MM.1S (cell line): ENCODE measurements around the gene POLR2J3.
A peak's percentile ranks its signal among the peaks of the same experiment; 100 is the strongest.
"Not testable (repeated sequence)": the region's sequence is repeated elsewhere in the genome, so short reads cannot be mapped to it uniquely, and the experiment has no call there.

Experiments used
- DNase-seq: peaks from one replicate; pipeline ENCODE4 v3.0.0-alpha.2; 2015
- H2AFZ ChIP-seq: fragments of 300-600 bp; sonication (generic); 2 replicates; pipeline ENCODE4 v1.6.0; 2016; ENCODE audit warnings: antibody characterized with exemption, low read length
- H3F3A ChIP-seq: fragments of 300-600 bp; sonication (generic); 2 replicates; pipeline ENCODE4 v1.6.1; 2016; ENCODE audit warnings: mild to moderate bottlenecking, antibody characterized with exemption, low read length, moderate library complexity, mixed read lengths; ENCODE audit not compliant: insufficient read depth
- H3K27ac ChIP-seq: fragments of 300-600 bp; sonication (generic); 2 replicates; pipeline ENCODE4 v1.5.1; 2016; ENCODE audit warnings: mild to moderate bottlenecking, low read length
- H3K27me3 ChIP-seq: fragments of 300-600 bp; sonication (generic); replicated peaks from 2 replicates; pipeline ENCODE4 v1.6.0; 2016; ENCODE audit warnings: low read length; ENCODE audit not compliant: insufficient read depth
- H3K36me3 ChIP-seq: fragments of 300-600 bp; sonication (generic); replicated peaks from 2 replicates; pipeline ENCODE4 v1.6.1; 2016; ENCODE audit warnings: mild to moderate bottlenecking, low read length, mixed read lengths; ENCODE audit not compliant: insufficient read depth
- H3K4me1 ChIP-seq: fragments of 300-600 bp; sonication (generic); 2 replicates; pipeline ENCODE4 v1.6.1; 2016; ENCODE audit warnings: low read length, mixed read lengths
- H3K4me2 ChIP-seq: fragments of 300-600 bp; sonication (generic); 2 replicates; pipeline ENCODE4 v1.6.0; 2016; ENCODE audit warnings: low read depth, low read length
- H3K4me3 ChIP-seq: fragments of 300-600 bp; sonication (generic); 2 replicates; pipeline ENCODE4 v1.5.1; 2016; ENCODE audit warnings: low read length, mixed read lengths
- H3K79me2 ChIP-seq: fragments of 300-600 bp; sonication (generic); 2 replicates; pipeline ENCODE4 v1.6.1; 2016; ENCODE audit warnings: mixed run types, low read length, mixed read lengths
- H3K9ac ChIP-seq: fragments of 300-600 bp; sonication (generic); 2 replicates; pipeline ENCODE4 v1.6.1; 2016; ENCODE audit warnings: low read length, mixed read lengths
- H3K9me2 ChIP-seq: fragments of 300-600 bp; sonication (generic); replicated peaks from 2 replicates; pipeline ENCODE4 v1.6.1; 2016; ENCODE audit warnings: mild to moderate bottlenecking, low read length, mixed read lengths; ENCODE audit not compliant: insufficient read depth
- H3K9me3 ChIP-seq: fragments of 300-600 bp; sonication (generic); replicated peaks from 2 replicates; pipeline ENCODE4 v1.6.1; 2016; ENCODE audit warnings: mild to moderate bottlenecking, low read length, mixed read lengths; ENCODE audit not compliant: insufficient read depth
- H4K20me1 ChIP-seq: fragments of 300-600 bp; sonication (generic); 2 replicates; pipeline ENCODE4 v1.6.1; 2016; ENCODE audit warnings: mild to moderate bottlenecking, low read length, moderate library complexity, mixed read lengths; ENCODE audit not compliant: insufficient read depth

The POLR2J3 gene

GRCh38 chr7:102611675-102612325, 39.4 kb upstream of the POLR2J3 start:
- not testable (repeated sequence) for H2AFZ ChIP-seq, H3K4me1 ChIP-seq, H3F3A ChIP-seq, H4K20me1 ChIP-seq, H3K79me2 ChIP-seq, H3K4me3 ChIP-seq, H3K27ac ChIP-seq, H3K4me2 ChIP-seq, H3K9me2 ChIP-seq, H3K9ac ChIP-seq, H3K9me3 ChIP-seq, H3K27me3 ChIP-seq, H3K36me3 ChIP-seq
- DNase-seq: peak; percentile 2

- not testable (repeated sequence) for H3K4me3 ChIP-seq, H3K36me3 ChIP-seq, DNase-seq, H2AFZ ChIP-seq, H3K27ac ChIP-seq, H3K9me3 ChIP-seq, H4K20me1 ChIP-seq, H3K4me2 ChIP-seq, H3K9me2 ChIP-seq, H3K9ac ChIP-seq, H3K4me1 ChIP-seq, H3K27me3 ChIP-seq, H3K79me2 ChIP-seq, H3F3A ChIP-seq
These were observed 38.8 kb upstream of the POLR2J3 start for GRCh38 chr7:102611013-102611674.

GRCh38 chr7:102610441-102610840, 38.1 kb upstream of the POLR2J3 start:
- H3F3A ChIP-seq, H3K9me3 ChIP-seq, H3K27ac ChIP-seq, H3K79me2 ChIP-seq, H3K27me3 ChIP-seq, H3K9me2 ChIP-seq, DNase-seq, H3K36me3 ChIP-seq, H3K4me1 ChIP-seq, H4K20me1 ChIP-seq, H3K4me2 ChIP-seq, H3K4me3 ChIP-seq, H2AFZ ChIP-seq, H3K9ac ChIP-seq: not testable (repeated sequence)

GRCh38 chr7:102609734-102610133, 37.4 kb upstream of the POLR2J3 start:
- H3K27ac ChIP-seq, H4K20me1 ChIP-seq, H3K9me2 ChIP-seq, H3K9ac ChIP-seq, H3K36me3 ChIP-seq, H3K4me1 ChIP-seq, H3K9me3 ChIP-seq, H3K4me3 ChIP-seq, H3K27me3 ChIP-seq, H3K79me2 ChIP-seq, H3K4me2 ChIP-seq, H2AFZ ChIP-seq, H3F3A ChIP-seq, DNase-seq: not testable (repeated sequence)

GRCh38 chr7:102606848-102607247, 34.5 kb upstream of the POLR2J3 start:
- H3K79me2 ChIP-seq, H3K36me3 ChIP-seq, H3K9me3 ChIP-seq, H2AFZ ChIP-seq, H4K20me1 ChIP-seq, H3K27me3 ChIP-seq, H3K4me2 ChIP-seq, H3K27ac ChIP-seq, H3K4me3 ChIP-seq, H3F3A ChIP-seq, H3K9me2 ChIP-seq, DNase-seq, H3K4me1 ChIP-seq, H3K9ac ChIP-seq: not testable (repeated sequence)

GRCh38 chr7:102604431-102605145, 32.2 kb upstream of the POLR2J3 start:
- H3K9ac ChIP-seq, H3K4me1 ChIP-seq, H3K27ac ChIP-seq: not testable (repeated sequence)

GRCh38 chr7:102602317-102602716, 29.9 kb upstream of the POLR2J3 start:
- not testable (repeated sequence) for H4K20me1 ChIP-seq

More at GRCh38 chr7:102604431-102605145, 32.2 kb upstream of the POLR2J3 start:
- not testable (repeated sequence) for H3K27me3 ChIP-seq, H3K9me2 ChIP-seq, H3K79me2 ChIP-seq, DNase-seq, H3F3A ChIP-seq, H3K9me3 ChIP-seq, H3K4me3 ChIP-seq, H2AFZ ChIP-seq, H4K20me1 ChIP-seq, H3K36me3 ChIP-seq, H3K4me2 ChIP-seq

GRCh38 chr7:102599699-102600098, 27.3 kb upstream of the POLR2J3 start:
- DNase-seq, H3F3A ChIP-seq, H3K4me2 ChIP-seq, H3K27ac ChIP-seq, H2AFZ ChIP-seq, H3K27me3 ChIP-seq, H3K4me1 ChIP-seq, H3K4me3 ChIP-seq, H3K79me2 ChIP-seq, H3K36me3 ChIP-seq, H3K9me2 ChIP-seq, H3K9ac ChIP-seq, H3K9me3 ChIP-seq, H4K20me1 ChIP-seq: not testable (repeated sequence)

More at GRCh38 chr7:102602317-102602716, 29.9 kb upstream of the POLR2J3 start:
- H3K9me2 ChIP-seq, H3K27ac ChIP-seq, H3K9me3 ChIP-seq, H3K4me3 ChIP-seq, H3K4me2 ChIP-seq, H3K27me3 ChIP-seq, H3F3A ChIP-seq, DNase-seq, H2AFZ ChIP-seq, H3K36me3 ChIP-seq, H3K79me2 ChIP-seq, H3K9ac ChIP-seq, H3K4me1 ChIP-seq: not testable (repeated sequence)
